Embryonic facial prominence (tissue), 1 donor: ENCODE data around the gene MRPL41.
"Not testable (repeated sequence)": the region's sequence is repeated elsewhere in the genome, so short reads cannot be mapped to it uniquely, and the experiment has no call there.

Experiments
- DNase-seq: peaks from one replicate; pipeline ENCODE4 v3.0.0-alpha.2; 2016; ENCODE audit errors: extremely low spot score

Gene MRPL41

GRCh38 chr9:137521405-137521985 is 30.2 kb upstream of the MRPL41 start:
- DNase-seq: no peak

GRCh38 chr9:137522746-137523455 is 28.8 kb upstream of the MRPL41 start:
- no peak for DNase-seq

GRCh38 chr9:137524161-137524980 is 27.3 kb upstream of the MRPL41 start:
- DNase-seq: no peak

GRCh38 chr9:137524981-137525317 is 26.7 kb upstream of the MRPL41 start:
- DNase-seq: no peak

GRCh38 chr9:137530331-137530730 is 21.3 kb upstream of the MRPL41 start:
- no peak for DNase-seq

GRCh38 chr9:137531099-137531765 is 20.4 kb upstream of the MRPL41 start:
- no peak for DNase-seq

- not testable (repeated sequence) for DNase-seq
Measured at GRCh38 chr9:137532891-137533468, 18.7 kb upstream of the MRPL41 start.

GRCh38 chr9:137534256-137535119 is 17.2 kb upstream of the MRPL41 start:
- no peak for DNase-seq

DNA sequence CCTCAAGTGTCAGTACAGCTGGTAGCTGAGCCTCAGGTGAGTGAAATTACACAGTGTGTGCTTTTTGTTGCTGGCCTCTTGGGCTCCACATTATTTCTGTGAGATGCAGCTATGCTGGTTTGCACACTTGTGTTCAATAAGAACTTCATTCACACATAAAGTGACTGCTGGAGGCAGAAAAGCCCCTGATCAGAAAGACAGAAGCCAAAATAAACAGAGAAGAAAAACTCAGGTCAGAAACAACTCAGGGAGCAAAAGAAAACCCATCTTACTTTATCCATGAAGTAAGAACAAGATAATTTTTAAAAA is 16.6 kb upstream of the MRPL41 start:
- no peak for DNase-seq

GRCh38 chr9:137536594-137537131 is 15.0 kb upstream of the MRPL41 start:
- not testable (repeated sequence) for DNase-seq

DNA sequence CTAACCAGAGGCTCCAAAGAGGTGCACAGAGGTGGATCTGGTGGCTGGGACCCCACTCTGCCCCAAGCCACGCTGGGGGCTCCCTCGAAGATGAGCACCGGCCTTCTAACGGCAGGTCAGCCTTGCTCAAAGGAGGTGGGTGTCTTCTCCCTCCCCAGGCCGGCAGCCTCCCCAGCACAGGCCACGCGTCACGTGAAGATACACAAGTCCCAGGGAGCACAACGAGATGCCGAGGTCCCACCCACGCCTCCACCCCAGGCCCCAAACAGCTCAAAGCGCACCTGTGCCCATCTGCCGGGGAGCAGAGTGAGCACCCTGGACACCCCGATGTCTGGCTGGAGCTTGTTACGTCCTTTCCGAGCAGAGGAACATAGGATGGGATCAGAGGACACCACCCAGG is 13.6 kb upstream of the MRPL41 start:
- no peak for DNase-seq

DNA sequence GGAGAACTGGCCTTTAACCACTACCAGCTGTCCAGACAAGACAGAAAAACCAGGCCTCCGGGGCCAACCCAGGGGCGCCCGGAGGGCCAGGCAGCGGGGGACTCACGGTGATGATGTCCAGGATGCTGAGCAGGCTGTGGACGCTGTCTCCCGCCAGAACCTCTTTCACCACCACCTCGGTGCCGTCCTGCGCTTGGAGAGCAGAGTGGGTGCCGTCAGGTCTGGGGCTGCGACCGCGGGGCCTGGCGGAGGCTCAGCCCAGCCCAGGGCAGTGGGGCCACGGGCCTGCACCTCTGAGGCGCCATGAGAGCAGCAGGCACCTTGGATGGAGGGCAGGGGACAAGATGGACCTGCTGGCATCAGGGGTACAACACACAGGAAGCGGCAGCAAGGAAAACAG is 11.1 kb upstream of the MRPL41 start:
- no peak for DNase-seq

DNA sequence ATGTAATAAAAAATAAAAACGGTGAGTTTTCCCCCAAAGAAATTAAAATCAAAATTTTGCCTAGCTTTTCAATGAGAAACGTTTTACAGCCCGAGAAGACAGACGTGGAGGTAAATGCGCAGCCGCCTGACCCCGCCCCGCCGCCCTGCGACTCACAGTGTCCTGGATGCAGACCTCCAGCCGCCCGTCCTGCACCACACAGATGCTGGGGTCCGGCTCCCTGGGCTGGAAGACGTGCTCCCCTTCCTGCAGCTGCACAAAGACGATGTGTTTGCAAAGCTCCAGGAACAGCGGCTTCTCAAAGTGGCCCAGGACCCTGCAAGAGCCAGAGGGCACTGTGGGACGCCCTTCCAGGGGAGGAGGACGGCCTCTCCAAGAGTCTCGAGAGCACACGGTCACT is 9.2 kb upstream of the MRPL41 start:
- DNase-seq: no peak

DNA sequence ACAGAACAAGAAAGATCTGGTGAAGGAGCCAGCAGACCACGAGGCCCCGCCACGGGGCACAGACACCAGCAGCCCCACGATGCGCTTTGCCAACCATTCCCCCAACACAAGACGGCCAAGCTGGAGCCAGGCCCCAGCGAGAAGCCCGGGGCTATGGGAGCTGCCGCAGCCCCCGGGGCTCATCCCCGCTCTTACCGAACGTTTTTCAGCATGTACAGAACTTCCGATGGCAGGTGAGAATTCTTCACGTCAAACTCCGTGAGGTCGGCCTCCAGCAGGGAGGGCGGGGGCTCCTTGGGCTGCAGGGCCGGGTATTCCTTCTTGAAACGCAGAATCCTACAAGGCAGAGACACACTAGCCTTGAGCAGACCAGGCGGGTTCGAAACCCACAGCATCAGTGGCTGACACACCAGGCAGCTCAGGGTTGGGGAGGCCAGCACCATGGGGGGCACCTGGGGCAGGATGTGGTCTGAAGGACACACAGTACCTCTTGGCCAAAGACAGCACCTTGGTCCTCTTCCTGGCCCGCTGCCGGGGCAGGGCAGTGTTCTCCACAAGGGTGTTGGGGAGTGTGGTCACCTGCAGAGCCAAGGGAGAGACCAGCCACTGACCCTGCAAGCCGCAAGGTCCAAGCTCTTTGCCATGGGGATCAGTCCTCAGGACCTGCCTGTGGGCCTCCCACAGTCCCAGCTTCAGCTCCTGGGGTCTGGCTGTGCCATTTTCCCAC is 8.3 kb upstream of the MRPL41 start:
- no peak for DNase-seq

DNA sequence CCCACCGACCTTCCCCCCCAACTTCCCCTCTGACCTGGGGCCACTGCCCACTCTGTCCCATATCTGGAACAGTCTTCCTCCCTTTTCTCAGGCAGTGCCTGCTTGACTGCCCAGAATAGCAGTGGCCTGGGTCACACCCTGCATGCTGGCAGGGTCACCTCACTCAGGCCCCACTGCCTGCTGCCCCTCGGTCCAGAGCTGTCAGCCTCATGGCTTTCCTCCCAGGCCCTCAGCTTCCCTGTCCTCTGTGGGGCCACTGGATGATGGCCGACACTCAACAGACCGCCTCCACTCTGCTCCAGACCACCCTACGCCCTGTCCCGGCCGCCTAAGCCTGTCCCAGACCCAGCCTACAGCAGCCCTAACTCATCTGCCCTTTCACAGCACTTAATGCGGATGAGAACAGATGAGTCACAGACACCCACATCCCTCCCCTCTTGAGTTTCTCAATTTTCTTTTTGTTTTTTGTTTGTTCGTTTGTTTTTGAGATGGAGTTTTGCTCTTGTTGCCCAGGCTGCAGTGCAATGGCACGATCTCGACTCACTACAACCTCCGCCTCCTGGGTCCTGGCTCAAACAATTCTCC is 7.4 kb upstream of the MRPL41 start:
- DNase-seq: no peak

DNA sequence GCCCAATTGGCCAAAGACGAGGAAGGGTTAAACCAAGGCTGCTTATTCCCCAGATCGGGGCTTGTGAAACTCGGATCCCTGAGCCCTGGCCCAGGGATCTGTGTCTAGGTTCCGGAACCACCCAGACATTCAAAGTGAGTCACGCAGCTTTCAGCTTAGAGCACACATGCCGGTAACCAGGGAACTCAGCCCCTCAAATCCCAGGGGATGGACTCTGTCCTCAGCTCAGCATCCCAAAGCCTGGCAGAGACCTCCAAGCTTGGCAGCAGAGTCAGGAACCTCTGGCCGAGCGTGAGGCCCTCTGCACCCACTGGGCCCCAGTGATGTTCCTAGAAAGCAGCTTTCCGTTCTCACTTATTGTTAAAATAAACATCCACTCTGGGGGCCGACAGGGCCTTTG is 6.6 kb upstream of the MRPL41 start:
- DNase-seq: no peak

- DNase-seq: no peak
Measured at GRCh38 chr9:137547687-137548543, 3.8 kb upstream of the MRPL41 start.

- DNase-seq: peak; percentile 32
Measured at GRCh38 chr9:137550231-137550621, 1.5 kb upstream of the MRPL41 start, which contains the start of gene PNPLA7. TSS of gene PNPLA7 (minus strand) at chr9:137550402. CDS start at chr9:137550197, 205 bp downstream.

DNA sequence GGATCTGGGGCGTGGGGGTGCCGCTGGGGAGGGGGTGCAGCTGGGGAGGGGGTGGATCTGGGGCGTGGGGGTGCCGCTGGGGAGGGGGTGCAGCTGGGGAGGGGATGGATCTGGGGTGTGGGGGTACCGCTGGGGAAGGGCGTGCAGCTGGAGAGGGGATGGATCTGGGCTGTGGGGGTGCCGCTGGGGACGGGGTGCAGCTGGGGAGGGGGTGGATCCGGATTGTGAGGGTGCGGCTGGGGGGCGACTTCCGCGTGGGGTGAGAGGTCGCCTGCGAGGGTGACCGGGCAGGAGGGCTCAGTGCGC is 768 bp upstream of the MRPL41 start:
- not testable (repeated sequence) for DNase-seq
